ENCODE data around the gene MTMR3.
"Not testable (repeated sequence)": the region's sequence is repeated elsewhere in the genome, so short reads cannot be mapped to it uniquely, and the experiment has no call there.

MTMR3 gene

DNA sequence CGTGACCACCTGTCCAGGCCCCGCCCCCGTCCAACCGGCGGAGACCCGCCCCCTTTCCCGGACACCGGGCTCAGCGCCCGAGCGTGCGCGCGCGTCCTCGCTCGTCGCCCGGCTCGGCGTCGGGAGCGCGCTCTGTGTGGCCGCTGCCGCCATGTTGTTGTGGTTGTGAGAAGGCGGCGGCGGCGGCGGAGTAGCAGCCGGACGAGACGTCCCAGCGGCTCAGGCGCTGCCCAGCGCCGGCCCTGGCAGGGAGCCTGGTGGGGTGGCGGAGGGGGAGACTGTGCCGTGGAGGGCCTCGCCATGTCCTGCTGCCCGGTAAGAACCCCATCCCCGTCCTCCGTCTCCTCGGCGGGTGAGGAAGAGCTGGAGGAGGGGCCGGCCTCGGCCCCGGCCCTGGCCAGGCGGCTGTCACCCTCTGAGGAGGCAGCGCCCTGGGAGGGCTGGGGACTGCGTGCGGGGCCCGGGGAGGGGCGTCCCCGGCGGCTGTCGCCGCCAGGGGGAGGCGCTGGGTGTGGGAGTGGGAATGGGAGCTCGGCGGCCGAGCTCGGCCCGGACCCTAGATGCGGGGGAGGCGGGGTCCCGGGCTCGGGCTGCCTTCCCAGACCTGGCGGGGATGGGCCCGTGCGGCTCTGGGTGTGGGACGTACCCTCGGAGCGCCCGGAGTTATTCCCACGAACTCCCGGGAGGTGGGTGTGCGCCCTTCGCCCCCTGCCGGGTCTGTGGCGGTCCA, at the start of gene MTMR3:
Gene MTMR3, plus strand, starts transcription at position 130 of the 730 bp plus-strand sequence. CDS start 87,886 bp downstream, outside the sequence.
- DNase-seq = peak; percentile 67

DNA sequence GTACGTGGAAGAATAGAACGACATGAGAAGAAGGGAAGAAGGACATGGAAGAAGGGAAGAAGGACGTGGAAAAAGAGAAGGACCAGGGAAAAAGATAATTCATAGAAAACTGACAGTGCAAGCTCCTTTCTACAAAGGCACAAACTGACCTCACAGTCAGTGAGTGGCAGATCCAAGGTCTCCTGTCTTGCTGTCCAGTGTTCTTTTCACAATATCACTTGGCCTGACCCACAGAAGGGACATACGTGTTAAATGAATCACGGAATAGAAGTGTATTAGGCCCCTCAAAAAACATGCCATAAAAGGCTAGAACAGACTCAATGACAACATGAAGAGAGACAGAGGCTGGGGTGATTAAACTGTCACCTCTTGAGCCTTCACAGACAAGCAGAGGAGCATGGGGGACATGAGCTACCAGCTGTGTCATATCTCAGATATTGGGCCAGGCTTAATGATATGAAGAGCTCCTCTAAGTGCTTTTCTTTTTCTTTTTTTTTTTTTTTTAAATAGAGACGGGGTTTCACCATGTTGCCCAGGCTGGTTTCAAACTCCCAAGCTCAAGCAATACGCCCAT, 49.5 kb upstream of the MTMR3 start:
- DNase-seq = no peak

DNA sequence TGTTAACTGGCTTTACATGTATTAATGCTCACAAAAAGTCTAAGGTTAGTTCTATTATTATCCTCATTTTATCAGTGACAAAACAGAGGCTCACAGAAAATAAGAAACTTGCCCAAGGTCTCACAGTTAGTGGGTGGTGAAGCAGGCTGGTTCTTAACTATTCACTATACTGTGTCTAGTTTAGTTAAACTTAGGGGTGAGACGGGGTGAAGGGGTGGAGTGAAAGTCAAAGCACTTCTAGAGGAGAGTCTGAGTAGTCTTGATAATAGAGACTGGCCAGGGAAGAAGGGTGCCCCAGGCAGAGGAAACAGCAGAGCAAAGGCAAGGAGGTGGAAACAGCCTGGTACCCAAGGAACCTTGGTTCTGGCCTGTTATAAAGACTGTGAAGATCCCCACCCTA, 48.9 kb upstream of the MTMR3 start:
- no peak for DNase-seq

DNA sequence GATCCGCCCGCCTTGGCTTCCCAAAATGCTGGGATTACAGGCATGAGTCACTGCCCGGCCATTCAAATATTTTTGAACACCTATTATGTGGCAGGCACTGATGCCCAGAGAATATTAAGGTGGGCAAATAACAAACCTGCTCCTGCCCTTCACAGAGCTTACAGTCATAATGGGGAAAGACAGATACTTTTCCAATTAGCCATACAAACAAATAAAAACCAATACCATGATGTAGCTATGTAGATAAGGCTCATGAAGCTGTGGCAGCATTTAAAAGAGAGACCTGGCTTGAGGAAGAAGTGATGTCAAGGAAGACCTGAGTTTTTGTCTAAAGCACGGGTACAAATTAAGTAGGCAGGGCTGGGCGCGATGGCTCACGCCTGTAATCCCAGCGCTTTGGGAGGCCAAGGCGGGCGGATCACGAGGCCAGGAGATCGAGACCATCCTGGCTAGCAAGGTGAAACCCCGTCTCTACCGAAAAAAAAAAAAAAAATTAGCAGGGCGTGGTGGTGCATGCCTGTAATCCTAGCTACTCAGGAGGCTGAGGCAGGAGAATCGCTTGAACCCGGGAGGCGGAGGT, 46.1 kb upstream of the MTMR3 start:
- not testable (repeated sequence) for DNase-seq

DNA sequence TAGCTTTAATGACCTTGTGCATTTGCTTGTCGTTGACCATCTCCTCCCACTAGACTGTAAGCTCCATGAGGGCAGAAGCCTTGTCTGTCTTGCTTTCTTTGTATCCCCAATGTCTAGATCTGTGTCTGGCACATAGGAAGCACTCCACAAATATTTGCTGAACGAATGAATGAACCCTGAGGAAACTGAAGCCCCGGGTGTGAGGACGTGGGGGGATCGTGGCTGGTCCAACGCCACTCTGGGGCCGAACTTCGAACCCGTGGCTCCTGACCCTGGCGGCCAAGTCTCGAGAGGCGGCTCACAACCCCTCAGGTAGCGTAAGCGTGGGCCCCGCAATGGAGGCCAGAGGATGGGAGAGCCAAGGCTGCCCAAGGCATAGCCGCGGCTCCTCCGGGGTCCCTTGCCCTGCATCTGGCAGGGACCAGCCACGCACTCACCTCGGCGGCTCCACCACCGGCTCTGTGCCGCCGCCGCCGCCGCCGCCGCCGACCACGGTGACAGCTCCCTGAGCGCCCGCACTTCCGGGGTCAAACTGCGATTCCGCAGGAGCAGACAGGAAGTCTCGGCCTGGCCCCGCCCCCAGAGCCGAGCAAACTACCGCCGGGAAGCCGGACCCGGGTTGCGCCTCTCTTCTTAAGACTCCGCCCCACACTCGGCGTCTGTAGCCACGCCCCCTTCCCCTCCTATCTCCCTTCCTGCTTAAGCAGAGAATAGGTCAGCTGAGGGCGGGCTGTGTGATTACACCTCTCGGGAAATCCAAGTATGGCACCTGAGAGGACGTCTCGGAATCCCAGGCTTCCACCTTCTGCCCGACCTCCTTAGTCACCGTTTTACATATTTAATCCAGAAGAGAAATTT, 45.0 kb upstream of the MTMR3 start, which contains the start of gene ASCC2:
Gene ASCC2, minus strand, starts transcription at position 534 of the 858 bp plus-strand sequence. CDS start 5,949 bp downstream, outside the sequence.
- DNase-seq = peak; percentile 45

DNA sequence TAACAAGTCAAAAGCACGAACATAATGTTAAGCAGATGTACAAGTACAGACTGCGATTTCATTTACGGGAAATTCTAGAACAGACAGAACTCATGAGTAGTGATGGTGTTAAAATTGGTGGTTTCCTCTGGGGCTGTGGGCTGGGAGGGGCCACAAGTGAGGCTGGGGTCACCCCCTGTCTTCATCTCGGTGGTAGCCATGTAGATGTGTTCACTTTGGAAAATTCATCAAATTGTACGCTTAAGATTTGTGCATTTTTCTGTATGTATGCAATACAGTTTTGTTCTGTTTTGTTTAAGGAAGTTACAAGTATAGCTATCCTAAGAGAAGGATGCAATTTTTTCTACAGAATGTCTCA, 44.4 kb upstream of the MTMR3 start:
- no peak for DNase-seq

DNA sequence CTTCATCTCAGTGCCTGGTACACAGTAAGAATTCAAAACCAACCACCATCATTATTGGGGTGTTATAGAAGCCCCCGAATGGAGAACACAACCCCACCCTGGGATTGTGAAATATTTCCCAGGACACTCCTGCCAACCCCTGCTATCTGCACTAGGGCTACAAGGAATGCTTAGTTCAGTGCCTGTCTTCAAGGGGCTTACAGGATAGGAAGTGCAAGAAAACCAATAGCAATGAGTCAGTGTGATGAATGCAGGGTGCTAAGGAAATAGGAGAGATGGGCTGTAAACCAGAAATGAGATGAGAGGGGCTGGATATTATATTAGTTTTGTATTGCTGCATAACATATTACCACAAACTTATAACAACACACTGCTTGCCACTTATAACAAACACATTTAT, 43.9 kb upstream of the MTMR3 start:
- DNase-seq = no peak

DNA sequence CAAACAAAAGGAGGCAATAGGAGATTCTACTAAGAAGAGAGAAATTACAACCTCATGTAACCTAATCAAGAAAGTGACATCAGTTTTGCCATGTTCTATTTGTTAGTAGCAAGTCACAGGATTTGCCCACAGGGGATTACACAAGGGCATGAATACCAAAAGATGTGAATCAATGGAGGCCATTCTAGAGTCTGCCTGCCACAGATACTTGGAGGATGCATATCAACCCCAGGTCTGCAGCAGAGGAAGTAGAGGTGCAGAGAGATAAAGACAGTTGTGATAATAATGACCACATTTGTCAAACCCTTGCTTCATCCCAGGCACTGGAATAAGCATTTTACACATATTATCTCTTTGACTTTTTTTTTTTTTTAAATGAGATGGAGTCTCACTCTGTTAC, 42.5 kb upstream of the MTMR3 start:
- no peak for DNase-seq

DNA sequence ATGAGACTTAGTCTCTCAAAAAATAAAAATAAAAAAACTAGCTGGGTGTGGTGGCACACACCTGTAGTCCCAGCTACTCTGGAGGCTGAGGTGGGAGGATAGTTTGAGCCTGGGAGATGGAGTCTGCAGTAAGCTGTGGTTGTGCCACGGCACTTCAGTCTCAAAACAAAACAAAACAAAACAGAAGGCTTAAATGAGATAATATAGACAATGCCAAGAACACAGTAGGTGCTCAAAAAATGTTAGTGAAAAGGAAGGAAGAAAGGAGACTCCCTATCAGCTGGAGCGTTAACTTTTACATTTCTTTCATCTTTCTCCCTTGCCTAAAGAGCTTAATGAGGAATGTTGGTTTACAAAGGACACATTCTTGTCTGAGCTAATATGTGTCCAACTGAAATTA, 40.8 kb upstream of the MTMR3 start:
- DNase-seq = no peak

DNA sequence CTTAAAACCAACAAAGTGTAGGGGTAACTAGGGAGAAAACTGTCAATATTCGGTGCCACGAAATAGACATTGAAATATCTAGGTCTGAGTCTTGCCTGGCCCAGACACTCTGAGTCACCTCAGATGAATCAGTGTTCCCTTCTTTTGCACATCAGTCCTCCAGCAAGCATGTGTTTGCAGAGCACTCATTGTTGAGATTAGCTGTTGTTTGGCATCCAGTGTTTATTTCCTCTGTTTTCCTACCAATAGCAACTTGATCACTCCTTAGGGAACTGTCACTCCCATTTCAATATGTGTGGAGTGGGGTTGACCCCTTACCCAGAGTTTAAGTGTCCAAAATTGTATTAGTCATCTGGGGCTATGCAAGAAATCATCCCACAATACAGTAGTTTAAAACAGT, 40.2 kb upstream of the MTMR3 start:
- no peak for DNase-seq

DNA sequence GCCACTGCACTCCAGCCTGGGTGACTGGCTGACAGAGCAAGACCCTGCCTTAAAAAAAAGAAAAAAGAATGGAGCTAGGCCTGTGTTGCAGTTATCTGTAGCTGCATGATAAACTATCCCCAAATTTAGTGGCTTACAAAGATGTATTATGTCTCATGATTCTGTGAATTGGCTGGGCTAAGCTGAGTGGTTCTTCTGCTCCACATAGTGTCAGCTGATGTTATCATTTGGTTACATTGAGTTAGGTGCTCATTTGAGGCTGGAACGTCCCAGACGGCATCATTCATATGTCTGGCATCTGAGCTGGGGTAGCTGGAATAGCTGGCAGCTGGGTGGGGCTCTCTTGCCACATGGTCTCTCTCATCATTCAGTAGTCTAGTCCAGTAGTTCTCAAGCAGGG, 36.7 kb upstream of the MTMR3 start:
- DNase-seq = no peak

DNA sequence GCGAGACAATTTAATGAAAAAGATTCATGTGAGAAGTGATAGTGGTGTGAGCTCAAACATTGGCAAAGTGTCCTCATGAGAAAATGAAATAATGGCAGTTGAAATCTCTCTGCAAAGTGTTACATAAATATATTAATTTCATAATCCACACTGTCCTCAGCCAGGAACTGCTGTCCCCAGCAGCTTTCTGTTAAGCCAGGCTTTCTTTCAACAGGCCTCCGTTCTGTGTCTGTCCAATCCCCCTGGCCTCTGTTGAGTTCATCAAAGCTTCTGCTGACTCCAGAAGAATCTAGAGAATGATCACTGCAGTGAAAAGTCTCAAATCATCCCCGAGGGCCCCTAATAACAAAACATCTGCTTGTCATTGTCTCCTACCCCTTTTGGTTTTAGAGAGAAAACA, 34.9 kb upstream of the MTMR3 start:
- DNase-seq = no peak

DNA sequence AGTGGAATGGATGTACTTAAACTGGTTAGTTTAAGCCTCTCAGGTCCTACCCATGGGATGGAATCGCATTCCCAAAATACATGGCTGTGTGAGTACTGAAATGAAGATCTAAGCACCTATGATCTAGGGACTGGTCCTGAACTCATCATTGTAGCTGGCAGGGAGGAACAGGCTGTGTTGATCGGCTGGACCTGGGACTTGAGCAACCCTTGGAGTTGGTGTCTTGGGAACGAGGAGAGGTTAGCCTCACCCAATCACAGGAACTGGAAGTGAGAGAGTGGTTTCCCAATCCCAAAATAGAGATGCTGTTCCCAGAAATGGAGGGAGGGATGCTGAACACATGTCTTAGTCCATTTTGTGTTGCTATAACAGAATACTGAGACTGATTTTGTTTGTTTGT, 28.5 kb upstream of the MTMR3 start:
- no peak for DNase-seq

DNA sequence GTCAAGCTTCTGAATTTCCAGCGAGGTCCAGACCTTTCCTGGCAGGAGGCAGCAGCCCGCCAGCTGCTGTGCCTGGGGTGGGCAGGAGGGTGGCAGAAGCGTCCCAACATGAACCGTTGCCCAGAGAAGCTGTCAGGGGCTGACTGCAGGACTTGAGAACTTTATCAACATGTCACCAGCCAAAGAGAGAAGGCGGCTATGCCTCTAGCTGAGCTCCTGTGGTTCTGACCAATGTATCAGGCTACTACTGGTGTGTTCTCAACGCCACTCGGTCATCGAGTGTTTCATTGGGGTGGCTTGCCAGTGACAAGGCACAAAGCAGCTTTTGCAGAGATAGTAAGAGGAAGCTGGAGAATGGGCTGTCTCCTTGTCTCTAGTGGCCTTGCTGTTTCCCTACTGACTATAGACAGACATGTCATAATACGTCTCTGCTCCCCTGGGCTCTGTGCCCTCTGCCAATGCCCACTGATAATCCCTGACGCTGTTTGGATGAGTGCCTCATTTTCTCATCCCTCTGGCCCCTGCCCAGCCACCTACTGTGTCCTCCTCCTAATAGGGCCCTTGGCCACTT, 27.3 kb upstream of the MTMR3 start:
- DNase-seq = no peak

DNA sequence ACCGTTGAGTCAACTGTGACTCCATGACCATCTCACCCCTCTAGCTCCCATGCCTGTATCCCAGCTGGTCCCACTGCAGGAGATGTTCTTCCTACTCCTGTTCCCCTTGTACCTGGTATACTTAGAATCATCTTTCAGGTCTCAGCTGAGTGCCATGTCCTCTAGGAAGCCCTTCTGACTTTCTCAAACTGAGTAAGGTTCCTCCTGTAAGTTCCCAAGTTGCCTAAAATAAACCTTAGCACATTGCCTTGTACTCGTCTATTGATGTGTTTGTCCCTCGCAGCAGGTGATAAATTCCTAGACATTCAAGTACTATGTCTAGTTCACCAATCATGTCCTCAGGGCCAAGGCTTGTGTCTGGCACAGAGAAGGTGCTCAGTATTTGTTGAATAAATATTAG, 26.5 kb upstream of the MTMR3 start:
- no peak for DNase-seq

DNA sequence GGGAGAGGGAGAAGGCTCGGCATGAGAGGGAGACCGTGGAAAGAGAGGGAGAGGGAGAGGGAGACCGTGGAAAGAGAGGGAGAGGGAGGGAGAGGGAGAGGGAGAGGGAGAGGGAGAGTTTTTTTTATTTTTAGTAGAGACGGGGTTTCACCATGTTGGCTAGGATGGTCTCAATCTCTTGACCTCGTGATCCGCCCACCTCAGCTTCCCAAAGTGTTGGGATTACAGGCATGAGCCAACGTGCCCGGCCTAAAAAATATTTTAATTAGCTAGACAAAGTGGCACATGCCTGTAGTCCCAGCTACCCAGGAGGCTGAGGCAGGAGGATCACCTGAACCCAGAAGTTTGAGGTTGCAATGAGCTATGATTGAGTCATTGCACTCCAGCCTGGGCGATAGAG, 23.9 kb upstream of the MTMR3 start:
- not testable (repeated sequence) for DNase-seq

DNA sequence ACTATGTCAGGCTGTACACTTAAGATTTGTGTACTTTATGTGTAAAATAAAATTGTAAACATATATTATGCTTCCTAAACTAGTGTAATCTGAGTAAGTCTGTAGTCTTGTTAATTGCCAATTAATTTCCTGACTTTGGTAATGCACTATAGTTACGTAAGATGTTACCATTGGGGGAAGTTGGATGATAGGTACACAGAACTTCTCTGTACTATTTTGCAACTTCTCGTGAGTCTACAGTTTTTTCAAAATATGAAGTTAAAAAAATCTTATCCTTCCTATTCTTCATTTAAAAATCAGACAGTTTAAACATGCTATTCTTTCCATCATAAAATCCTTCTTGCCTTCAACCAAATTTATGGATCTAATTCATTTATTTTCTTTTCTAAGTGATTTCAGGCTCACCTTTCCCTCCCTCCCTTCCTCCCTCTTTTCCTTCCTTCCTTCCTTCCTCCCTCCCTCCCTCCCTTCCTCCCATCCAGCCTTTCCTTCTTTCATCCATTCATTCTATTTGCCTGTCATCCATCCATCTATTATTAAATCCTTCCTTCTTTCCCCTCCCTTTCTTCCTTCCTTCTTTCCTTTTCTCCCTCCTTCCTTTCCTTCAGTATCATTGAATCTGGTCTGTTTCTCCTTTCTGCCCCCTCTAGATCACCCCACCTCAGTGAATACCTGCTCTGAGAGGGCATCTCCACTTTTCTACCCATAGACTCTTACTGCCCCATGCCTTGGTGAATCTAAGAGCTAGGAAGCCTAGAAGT, 22.8 kb upstream of the MTMR3 start:
- no peak for DNase-seq

DNA sequence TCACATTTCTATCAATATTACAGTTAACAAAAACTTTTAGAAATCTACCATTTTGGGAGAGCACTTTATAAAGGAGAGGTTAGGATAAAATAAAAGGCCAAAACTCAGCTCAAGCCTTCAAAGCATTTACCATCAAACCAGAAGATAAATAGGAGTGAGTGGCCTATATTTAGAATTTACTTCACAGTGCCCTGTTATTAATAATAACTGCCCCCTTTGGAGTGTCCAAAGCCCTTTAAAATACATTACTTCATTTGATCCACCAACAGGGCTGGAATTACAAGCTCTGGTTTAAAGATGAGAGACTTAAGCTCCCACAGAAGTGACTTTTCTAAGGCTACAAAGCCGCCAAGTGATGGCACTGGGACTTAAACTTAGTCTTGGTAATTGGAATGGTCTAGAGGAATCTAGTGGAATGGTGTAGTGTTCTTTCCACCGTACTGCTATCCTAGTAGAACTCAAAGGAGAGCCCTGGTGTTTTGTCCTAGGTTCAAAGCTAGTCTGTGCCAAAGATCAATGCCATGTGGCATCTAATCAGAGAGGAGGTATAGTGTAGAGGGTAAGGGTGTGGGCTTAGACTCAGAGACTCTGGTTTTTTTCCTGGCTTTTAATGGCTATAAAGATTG, 21.2 kb upstream of the MTMR3 start:
- DNase-seq = no peak

DNA sequence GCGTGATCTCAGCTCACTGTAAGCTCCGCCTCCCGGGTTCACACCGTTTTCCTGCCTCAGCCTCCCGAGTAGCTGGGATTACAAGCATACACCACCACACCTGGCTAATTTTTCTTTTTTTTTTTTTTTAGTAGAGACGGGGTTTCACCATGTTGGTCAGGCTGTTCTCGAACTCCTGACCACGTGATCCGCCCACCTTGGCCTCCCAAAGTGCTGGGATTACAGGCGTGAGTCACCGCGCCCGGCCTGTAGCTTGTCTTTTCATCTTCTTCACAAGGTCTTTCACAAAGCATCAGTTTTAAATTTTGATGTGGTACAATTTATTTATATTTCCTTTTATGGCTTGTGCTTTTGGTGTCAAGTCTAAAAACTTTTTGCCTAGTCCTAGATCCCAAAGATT, 17.4 kb upstream of the MTMR3 start:
- not testable (repeated sequence) for DNase-seq

DNA sequence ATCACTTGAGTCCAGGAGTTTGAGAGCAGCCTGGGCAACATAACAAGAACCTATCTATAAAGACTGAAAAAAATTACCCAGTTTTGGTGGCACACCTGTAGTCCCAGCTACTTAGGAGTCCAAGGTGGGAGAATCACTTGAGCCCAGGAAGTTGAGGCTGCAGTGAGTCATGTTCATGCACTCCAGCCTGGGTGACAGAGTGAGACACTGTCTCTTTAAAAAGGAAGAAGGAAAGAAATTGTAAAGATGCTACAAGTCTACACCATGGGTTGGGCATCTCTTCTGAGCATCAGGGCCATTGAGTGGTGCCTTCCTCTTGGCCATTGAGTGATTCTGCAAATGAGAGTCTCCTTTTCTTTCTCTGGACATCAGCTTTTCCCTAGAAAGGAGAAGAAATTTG, 15.7 kb upstream of the MTMR3 start:
- no peak for DNase-seq

DNA sequence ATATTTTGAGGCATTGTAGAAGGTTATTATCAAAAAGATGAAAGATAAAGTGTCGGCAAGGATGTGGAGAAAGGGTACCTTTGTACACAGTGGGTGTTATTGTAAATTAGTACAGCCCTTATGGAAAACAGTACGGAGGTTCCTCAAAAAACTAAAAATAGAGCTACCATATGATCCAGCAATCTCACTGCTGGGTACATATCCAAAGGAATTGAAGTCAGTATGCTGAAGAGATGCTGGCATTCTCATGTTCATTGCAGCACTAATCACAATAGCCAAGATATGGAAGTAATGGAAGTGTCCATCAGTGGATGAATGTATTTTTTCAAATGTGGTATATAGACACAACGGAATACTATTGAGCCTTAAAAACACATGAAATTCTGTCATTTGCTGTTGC, 15.1 kb upstream of the MTMR3 start:
- DNase-seq = no peak

DNA sequence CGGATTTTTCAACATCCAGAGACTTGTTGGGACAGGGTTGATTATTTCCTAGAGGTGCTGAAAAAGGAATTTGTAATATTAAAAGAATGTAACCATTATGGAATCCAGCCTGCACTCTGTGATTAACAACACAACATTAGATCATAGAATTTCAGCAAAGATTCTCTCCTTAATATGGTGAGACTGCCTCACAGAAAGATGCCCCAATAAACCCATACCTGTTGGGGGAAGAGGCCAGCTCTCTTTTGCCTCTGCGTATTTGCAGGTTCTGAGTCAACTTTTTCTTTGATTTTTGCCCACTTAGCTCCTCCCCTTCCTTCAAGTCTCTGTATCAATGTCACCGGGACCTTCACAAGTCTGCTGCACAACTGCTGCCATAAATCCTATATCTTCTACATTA, 12.4 kb upstream of the MTMR3 start:
- no peak for DNase-seq

Measured in cortex of kidney (tissue), 1 donor.